ENCODE results near the gene CDC42. TPM values are rescaled to one million over a fixed set of nuclear protein-coding genes. Genes with fewer than 3 reads are reported as not detected.

The CDC42 gene
- total RNA-seq, 1 donor from 2014 or later, result 130 TPM

- ATAC-seq (no peak), DNase-seq (no peak)
- intact Hi-C loops (cut with micrococcal nuclease), result no loop called here
These were observed 49.5 kb downstream of the CDC42 start for GRCh38 chr1:22101995-22102394.

- intact Hi-C loops (cut with micrococcal nuclease), result no loop called here
- DNase-seq, result no peak
- ATAC-seq, result no peak
These were observed 50.2 kb downstream of the CDC42 start for GRCh38 chr1:22102746-22103145.

- DNase-seq (no peak), ATAC-seq (no peak)
- intact Hi-C loops (cut with micrococcal nuclease), result no loop called here
These were observed 51.6 kb downstream of the CDC42 start for GRCh38 chr1:22104094-22104493.

- intact Hi-C loops (cut with micrococcal nuclease), result no loop called here
- DNase-seq, result no peak
These were observed 52.4 kb downstream of the CDC42 start for GRCh38 chr1:22104865-22105437.

GRCh38 chr1:22105611-22106207 lies 53.2 kb downstream of the CDC42 start:
- ATAC-seq (peak; percentile 35), DNase-seq (no peak)
- intact Hi-C loops (cut with micrococcal nuclease), result no loop called here

More at GRCh38 chr1:22104865-22105437, 52.4 kb downstream of the CDC42 start:
- no peak for ATAC-seq

- intact Hi-C loops (cut with micrococcal nuclease), result no loop called here
- ATAC-seq (no peak), DNase-seq (no peak)
These were observed 54.6 kb downstream of the CDC42 start for GRCh38 chr1:22107126-22107525.

GRCh38 chr1:22108339-22109105 lies 56.0 kb downstream of the CDC42 start:
- ATAC-seq, result peak; percentile 40
- no peak for DNase-seq
- intact Hi-C loops (cut with micrococcal nuclease), result no loop called here

GRCh38 chr1:22110016-22110415 lies 57.5 kb downstream of the CDC42 start:
- no peak for DNase-seq
- intact Hi-C loops (cut with micrococcal nuclease), result no loop called here
- ATAC-seq, result no peak

GRCh38 chr1:22111115-22111514 lies 58.6 kb downstream of the CDC42 start:
- no peak for DNase-seq
- intact Hi-C loops (cut with micrococcal nuclease), result no loop called here
- ATAC-seq, result no peak

- ATAC-seq, result no peak
These were observed 59.1 kb downstream of the CDC42 start for GRCh38 chr1:22111620-22112019.

GRCh38 chr1:22112554-22112953 lies 60.0 kb downstream of the CDC42 start:
- ATAC-seq (peak; percentile 49), DNase-seq (no peak)
- intact Hi-C loops (cut with micrococcal nuclease), result no loop called here

More at GRCh38 chr1:22111620-22112019, 59.1 kb downstream of the CDC42 start:
- intact Hi-C loops (cut with micrococcal nuclease), result no loop called here
- DNase-seq, result no peak

- peak; percentile 47 for ATAC-seq
- DNase-seq, result peak; percentile 55
- intact Hi-C loops (cut with micrococcal nuclease), result no loop called here
These were observed 61.8 kb downstream of the CDC42 start for GRCh38 chr1:22114083-22115012.

GRCh38 chr1:22115286-22115685 lies 62.8 kb downstream of the CDC42 start:
- intact Hi-C loops (cut with micrococcal nuclease), result no loop called here
- ATAC-seq (no peak), DNase-seq (no peak)

GRCh38 chr1:22117238-22117637 lies 64.7 kb downstream of the CDC42 start:
- DNase-seq (no peak), ATAC-seq (no peak)
- intact Hi-C loops (cut with micrococcal nuclease), result no loop called here

GRCh38 chr1:22117851-22118250 lies 65.3 kb downstream of the CDC42 start:
- no peak for DNase-seq
- intact Hi-C loops (cut with micrococcal nuclease), result no loop called here
- ATAC-seq, result no peak

GRCh38 chr1:22118291-22118992 lies 65.9 kb downstream of the CDC42 start:
- DNase-seq, result no peak
- intact Hi-C loops (cut with micrococcal nuclease), result no loop called here
- no peak for ATAC-seq

GRCh38 chr1:22119626-22120468 lies 67.3 kb downstream of the CDC42 start:
- DNase-seq (no peak), ATAC-seq (no peak)
- intact Hi-C loops (cut with micrococcal nuclease), result no loop called here

- intact Hi-C loops (cut with micrococcal nuclease), result no loop called here
- no peak for DNase-seq
- no peak for ATAC-seq
These were observed 67.9 kb downstream of the CDC42 start for GRCh38 chr1:22120469-22120790.
